SK-N-SH (cell line): ENCODE measurements around the gene CNTN4. TPM values are rescaled to one million over a fixed set of nuclear protein-coding genes. Genes with fewer than 3 reads are reported as not detected.

Experiments used
- CTCF ChIA-PET: fragments of 300-600, 350-600 bp; formaldehyde crosslinking; extraction: SDS; loops from one replicate; lab custom pipeline; 2021; lab: Yijun Ruan, JAX
- POLR2A ChIA-PET: fragments of 350-600 bp; sonication (Branson Sonifier 250); formaldehyde crosslinking; extraction: SDS; loops from one replicate; lab custom pipeline; 2020; ENCODE audit warnings: antibody characterized with exemption, inconsistent platforms; lab: Yijun Ruan, JAX
- DNase-seq: peaks from one replicate; pipeline ENCODE4 v3.0.0; 2012
- H2AFZ ChIP-seq: fragments of 200-600 bp; sonication (generic); 2 replicates; pipeline ENCODE4 v1.8.1; 2016; ENCODE audit warnings: antibody characterized with exemption, mild to moderate bottlenecking, low read depth
- H3F3A ChIP-seq: fragments of 200-600 bp; sonication (generic); replicated peaks from 2 replicates; pipeline ENCODE3; 2016; ENCODE audit warnings: antibody characterized with exemption, mild to moderate bottlenecking; ENCODE audit not compliant: insufficient read depth
- H3K27ac ChIP-seq, 2 experiments: fragments of 200-500 bp in 1 of 2; fragments of 200-600 bp in 1 of 2; sonication (Bioruptor generic) in 1 of 2; sonication (generic), shearing (Covaris generic) in 1 of 2; 2 replicates each; pipeline versions ENCODE4 v1.5.1 to v1.6.1; 2014 to 2016; ENCODE audit warnings: low read depth in 2 of 2, inconsistent platforms in 1 of 2, low read length in 1 of 2, mild to moderate bottlenecking in 1 of 2, mixed read lengths in 1 of 2
- H3K27me3 ChIP-seq: fragments of 200-600 bp; sonication (generic), shearing (Covaris generic); 2 replicates; pipeline ENCODE4 v1.6.1; 2016; ENCODE audit warnings: mixed run types; ENCODE audit not compliant: insufficient read depth
- H3K36me3 ChIP-seq, 2 experiments: fragments of 200-500 bp in 1 of 2; fragments of 200-600 bp in 1 of 2; sonication (Bioruptor generic) in 1 of 2; sonication (generic) in 1 of 2; replicated peaks in 1 of 2; 2 replicates each; pipeline versions ENCODE3 to v1.5.1; 2014 to 2016; ENCODE audit warnings: low read length in 1 of 2, mild to moderate bottlenecking in 1 of 2; ENCODE audit not compliant: insufficient read depth in 2 of 2, control insufficient read depth in 1 of 2
- H3K4me1 ChIP-seq, 2 experiments: fragments of 200-500 bp in 1 of 2; fragments of 200-600 bp in 1 of 2; sonication (Bioruptor generic) in 1 of 2; sonication (generic), shearing (Covaris generic) in 1 of 2; 2 replicates each; pipeline versions ENCODE4 v1.5.1 to v1.6.1; 2014 to 2016; ENCODE audit warnings: low read depth in 1 of 2, low read length in 1 of 2, mixed run types in 1 of 2; ENCODE audit not compliant: insufficient read depth in 2 of 2, control insufficient read depth in 1 of 2
- H3K4me2 ChIP-seq: fragments of 200-600 bp; sonication (generic), shearing (Covaris generic); 2 replicates; pipeline ENCODE4 v1.6.1; 2017; ENCODE audit warnings: mixed run types
- H3K4me3 ChIP-seq, 2 experiments: fragments of 200-500 bp in 1 of 2; fragments of 200-600 bp in 1 of 2; sonication (Bioruptor generic) in 1 of 2; sonication (generic), shearing (Covaris generic) in 1 of 2; 2 replicates each; pipeline versions ENCODE4 v1.5.1 to v1.8.1; 2014 to 2016; ENCODE audit warnings: low read depth in 2 of 2, inconsistent platforms in 1 of 2, low read length in 1 of 2, mild to moderate bottlenecking in 1 of 2, mixed read lengths in 1 of 2, moderate library complexity in 1 of 2
- H3K79me2 ChIP-seq: fragments of 200-600 bp; sonication (generic); 2 replicates; pipeline ENCODE4 v1.8.1; 2017; ENCODE audit warnings: mild to moderate bottlenecking; ENCODE audit not compliant: insufficient read depth
- H3K9ac ChIP-seq: fragments of 200-600 bp; sonication (generic); 2 replicates; pipeline ENCODE4 v1.6.1; 2017; ENCODE audit warnings: mixed run types
- H3K9me2 ChIP-seq: fragments of 200-600 bp; sonication (generic); 2 replicates; pipeline ENCODE4 v1.6.1; 2017; ENCODE audit warnings: mixed run types
- H3K9me3 ChIP-seq: fragments of 200-600 bp; sonication (generic); 2 replicates; pipeline ENCODE4 v1.6.1; 2017; ENCODE audit warnings: mixed run types, mild to moderate bottlenecking, moderate library complexity
- H4K20me1 ChIP-seq: fragments of 200-600 bp; sonication (generic); 2 replicates; pipeline ENCODE4 v1.6.1; 2017; ENCODE audit warnings: mild to moderate bottlenecking, mixed run types; ENCODE audit not compliant: insufficient read depth
- ELF1 ChIP-seq: IDR thresholded peaks from 2 replicates; pipeline ENCODE4 v1.4.0; 2012
- EZH2phosphoT487 ChIP-seq: fragments of 200-600 bp; sonication (generic); IDR thresholded peaks from 2 replicates; pipeline ENCODE4 v1.6.1; 2017; ENCODE audit warnings: low read depth, mixed run types, mild to moderate bottlenecking, antibody characterized with exemption, moderate library complexity, borderline replicate concordance
- FOXJ3 ChIP-seq: sonication (generic); formaldehyde crosslinking; IDR thresholded peaks from 2 replicates; pipeline ENCODE4 v1.5.1; 2020; ENCODE audit warnings: mild to moderate bottlenecking, missing genetic modification reagents
- FOXM1 ChIP-seq: IDR thresholded peaks from 2 replicates; pipeline ENCODE4 v1.4.0; 2012; ENCODE audit warnings: low read depth, mild to moderate bottlenecking
- GABPA ChIP-seq: IDR thresholded peaks from 2 replicates; pipeline ENCODE4 v1.4.0; 2012; ENCODE audit warnings: low read depth, mild to moderate bottlenecking
- IRF3 ChIP-seq: fragments of 150-350 bp; IDR thresholded peaks from 2 replicates; pipeline ENCODE4 v1.6.1; 2016; ENCODE audit warnings: mild to moderate bottlenecking, low read depth, low read length
- JUND ChIP-seq: IDR thresholded peaks from 2 replicates; pipeline ENCODE4 v1.4.0; 2012
- MAX ChIP-seq: IDR thresholded peaks from 2 replicates; pipeline ENCODE4 v1.4.0; 2012; ENCODE audit warnings: low read depth
- MEF2A ChIP-seq: IDR thresholded peaks from 2 replicates; pipeline ENCODE4 v1.4.0; 2012; ENCODE audit warnings: low read depth, borderline replicate concordance
- NFIC ChIP-seq: IDR thresholded peaks from 2 replicates; pipeline ENCODE4 v1.4.0; 2012; ENCODE audit warnings: borderline replicate concordance
- NRF1 ChIP-seq: IDR thresholded peaks from 2 replicates; pipeline ENCODE4 v1.6.1; 2012; ENCODE audit warnings: low read depth, mild to moderate bottlenecking, low read length
- PBX3 ChIP-seq: IDR thresholded peaks from 2 replicates; pipeline ENCODE4; 2012
- RAD21 ChIP-seq: IDR thresholded peaks from 2 replicates; pipeline ENCODE4 v1.6.1; 2012; ENCODE audit warnings: mild to moderate bottlenecking, low read length
- RCOR1 ChIP-seq: fragments of 150-350 bp; IDR thresholded peaks from 2 replicates; pipeline ENCODE4 v1.6.1; 2017; ENCODE audit warnings: antibody characterized with exemption, low read length
- REST ChIP-seq: IDR thresholded peaks from 2 replicates; pipeline ENCODE4 v1.6.1; 2012; ENCODE audit warnings: mild to moderate bottlenecking, low read depth, low read length, moderate library complexity
- RFX5 ChIP-seq: IDR thresholded peaks from 2 replicates; pipeline ENCODE4 v1.6.1; 2012; ENCODE audit warnings: mild to moderate bottlenecking, improper control_type of control experiment, low read length
- RXRA ChIP-seq: IDR thresholded peaks from 2 replicates; pipeline ENCODE4 v1.4.0; 2012; ENCODE audit warnings: low read depth, mild to moderate bottlenecking, borderline replicate concordance
- SMC3 ChIP-seq: IDR thresholded peaks from 2 replicates; pipeline ENCODE4 v1.6.1; 2012; ENCODE audit warnings: low read depth, low read length, improper control_type of control experiment
- USF1 ChIP-seq: IDR thresholded peaks from 2 replicates; pipeline ENCODE4 v1.4.0; 2012; ENCODE audit warnings: low read depth, borderline replicate concordance
- YY1 ChIP-seq: IDR thresholded peaks from 2 replicates; pipeline ENCODE4 v1.4.0; 2012; ENCODE audit warnings: low read depth, mild to moderate bottlenecking
- WGBS: methylation state at CpG from one replicate; pipeline ENCODE4 v1.1.6; 2017; ENCODE audit warnings: low lambda C conversion rate; 5-methylcytosine and 5-hydroxymethylcytosine counted together
- polyA plus RNA-seq, 3 experiments: library from polyadenylated mRNA; depleted of rRNA; stranded (reverse); fragments of >200 nt; gene quantifications; 2 replicates each; pipeline ENCODE4 v1.2.3, GENCODE V29; 2012

CNTN4 gene
- polyA plus RNA-seq, 1 of the 3 experiments (the other 2 are of a cell fraction): 0.12 TPM

- no peaks in the 10 kb centered on the region for H3K79me2 ChIP-seq
- ChIA-PET POLR2A (no interaction called here), CTCF (no interaction called here)
- no peaks in the 10 kb centered on the region for H3F3A ChIP-seq
- 0% methylated on average over 1 of the region's 1 CpG for WGBS
- H3K4me2 ChIP-seq: no peak overlapping the region
- no peak overlapping the region for H3K9ac ChIP-seq
- no peaks in the 10 kb centered on the region for H3K9me3 ChIP-seq
- H4K20me1 ChIP-seq: no peaks in the 10 kb centered on the region
- H3K27ac ChIP-seq: no peak overlapping the region
- no peaks in the 10 kb centered on the region for H3K9me2 ChIP-seq
- no peak for DNase-seq
- H3K4me1 ChIP-seq: no peaks in the 10 kb centered on the region
- H2AFZ ChIP-seq: no peak overlapping the region
- no peak overlapping the region for H3K4me3 ChIP-seq
- H3K36me3 ChIP-seq: peaks cover 0 to 3% of the 10 kb centered on the region in 2 experiments
- no peaks in the 10 kb centered on the region for H3K27me3 ChIP-seq
- TF ChIP-seq MEF2A: no peak
- TF ChIP-seq NFIC: no peak
- no peak for TF ChIP-seq RAD21
- no peak for TF ChIP-seq NRF1
- TF ChIP-seq REST: no peak
- TF ChIP-seq ELF1: no peak
- no peak for TF ChIP-seq FOXJ3 (CRISPR knock-in tag)
- TF ChIP-seq JUND: no peak
- TF ChIP-seq RXRA: no peak
- no peak for TF ChIP-seq YY1
- no peak for TF ChIP-seq RCOR1
- no peak for TF ChIP-seq GABPA
- TF ChIP-seq MAX: no peak
- no peak for TF ChIP-seq USF1
- TF ChIP-seq RFX5: no peak
- no peak for TF ChIP-seq FOXM1
- TF ChIP-seq PBX3: no peak
- no peak for TF ChIP-seq IRF3
- no peak for TF ChIP-seq EZH2phosphoT487
- no peak for TF ChIP-seq SMC3
These were observed 961.0 kb downstream of the CNTN4 start for GRCh38 chr3:3059645-3060044.
